ENCODE data around the gene MXD4.

The MXD4 gene

GRCh38 chr4:2274320-2275043 lies 12.6 kb upstream of the MXD4 start:
- TF ChIP-seq REST (IDR thresholded peaks at IDR 0.05; ENCODE audit: insufficient read depth in 1 of 2, low read depth in 2 of 2, low read length in 2 of 2) (no peak), POLR2AphosphoS5 (IDR thresholded peaks at IDR 0.05; ENCODE audit: low read depth, low read length) (no peak), SIN3A (IDR thresholded peaks at IDR 0.05; ENCODE audit: borderline replicate concordance, insufficient read depth, low read length) (no peak), FOXP2 (optimal IDR thresholded peaks at IDR 0.05; ENCODE audit: borderline replicate concordance, extremely low read depth, extremely low read length, insufficient read depth) (no peak), TAF1 (IDR thresholded peaks at IDR 0.05; ENCODE audit: borderline replicate concordance, insufficient read depth, low read length) (no peak)

GRCh38 chr4:2273657-2274319 lies 11.9 kb upstream of the MXD4 start:
- TF ChIP-seq POLR2AphosphoS5 (IDR thresholded peaks at IDR 0.05; ENCODE audit: low read depth, low read length) = no peak
- no peak for TF ChIP-seq TAF1 (IDR thresholded peaks at IDR 0.05; ENCODE audit: borderline replicate concordance, insufficient read depth, low read length)
- no peak for TF ChIP-seq FOXP2 (optimal IDR thresholded peaks at IDR 0.05; ENCODE audit: borderline replicate concordance, extremely low read depth, extremely low read length, insufficient read depth)
- no peak for TF ChIP-seq SIN3A (IDR thresholded peaks at IDR 0.05; ENCODE audit: borderline replicate concordance, insufficient read depth, low read length)
- TF ChIP-seq REST (IDR thresholded peaks at IDR 0.05; ENCODE audit: insufficient read depth in 1 of 2, low read depth in 2 of 2, low read length in 2 of 2) = no peak

GRCh38 chr4:2273221-2273620 lies 11.3 kb upstream of the MXD4 start:
- TF ChIP-seq FOXP2 (optimal IDR thresholded peaks at IDR 0.05; ENCODE audit: borderline replicate concordance, extremely low read depth, extremely low read length, insufficient read depth) = no peak
- TF ChIP-seq REST (IDR thresholded peaks at IDR 0.05; ENCODE audit: insufficient read depth in 1 of 2, low read depth in 2 of 2, low read length in 2 of 2) = no peak
- no peak for TF ChIP-seq POLR2AphosphoS5 (IDR thresholded peaks at IDR 0.05; ENCODE audit: low read depth, low read length)
- no peak for TF ChIP-seq TAF1 (IDR thresholded peaks at IDR 0.05; ENCODE audit: borderline replicate concordance, insufficient read depth, low read length)
- no peak for TF ChIP-seq SIN3A (IDR thresholded peaks at IDR 0.05; ENCODE audit: borderline replicate concordance, insufficient read depth, low read length)

GRCh38 chr4:2272828-2273120 lies 10.9 kb upstream of the MXD4 start:
- TF ChIP-seq TAF1 (IDR thresholded peaks at IDR 0.05; ENCODE audit: borderline replicate concordance, insufficient read depth, low read length) = no peak
- TF ChIP-seq REST (IDR thresholded peaks at IDR 0.05; ENCODE audit: insufficient read depth in 1 of 2, low read depth in 2 of 2, low read length in 2 of 2) = no peak
- TF ChIP-seq POLR2AphosphoS5 (IDR thresholded peaks at IDR 0.05; ENCODE audit: low read depth, low read length) = no peak
- no peak for TF ChIP-seq SIN3A (IDR thresholded peaks at IDR 0.05; ENCODE audit: borderline replicate concordance, insufficient read depth, low read length)
- no peak for TF ChIP-seq FOXP2 (optimal IDR thresholded peaks at IDR 0.05; ENCODE audit: borderline replicate concordance, extremely low read depth, extremely low read length, insufficient read depth)
